Measurements from ENCODE around the gene TRAF7. TPM values are rescaled to one million over a fixed set of nuclear protein-coding genes. Genes with fewer than 3 reads are reported as not detected.

Gene TRAF7
- total and polyA plus RNA-seq, 7 donors = 15.6 to 47.5 (median 38.6) TPM

- intact Hi-C loops (cut with DNase I) = loop anchor here in 1 of 2 donors (5.0 kb wide), 1 partner anchor 129 kb away; no protein-coding TSS in a partner anchor
- ATAC-seq (no peak), DNase-seq (no peak)
- H3K9me3 ChIP-seq = no peaks in the 10 kb centered on the region
- H3K27me3 ChIP-seq (ENCODE audit: insufficient read depth in 3 of 3, low read length in 2 of 3) = no peaks in the 10 kb centered on the region
- peaks cover 0 to 30% of the 10 kb centered on the region in 2 donors for H3K36me3 ChIP-seq (ENCODE audit: insufficient read depth in 1 of 2, low read depth in 1 of 2)
- H3K4me3 ChIP-seq = peak overlapping the region; percentile 80
- H3K27ac ChIP-seq = peak overlapping the region; percentile 90
- H3K4me1 ChIP-seq = peaks cover 57% of the 10 kb centered on the region
- TF ChIP-seq, protein P1, sequence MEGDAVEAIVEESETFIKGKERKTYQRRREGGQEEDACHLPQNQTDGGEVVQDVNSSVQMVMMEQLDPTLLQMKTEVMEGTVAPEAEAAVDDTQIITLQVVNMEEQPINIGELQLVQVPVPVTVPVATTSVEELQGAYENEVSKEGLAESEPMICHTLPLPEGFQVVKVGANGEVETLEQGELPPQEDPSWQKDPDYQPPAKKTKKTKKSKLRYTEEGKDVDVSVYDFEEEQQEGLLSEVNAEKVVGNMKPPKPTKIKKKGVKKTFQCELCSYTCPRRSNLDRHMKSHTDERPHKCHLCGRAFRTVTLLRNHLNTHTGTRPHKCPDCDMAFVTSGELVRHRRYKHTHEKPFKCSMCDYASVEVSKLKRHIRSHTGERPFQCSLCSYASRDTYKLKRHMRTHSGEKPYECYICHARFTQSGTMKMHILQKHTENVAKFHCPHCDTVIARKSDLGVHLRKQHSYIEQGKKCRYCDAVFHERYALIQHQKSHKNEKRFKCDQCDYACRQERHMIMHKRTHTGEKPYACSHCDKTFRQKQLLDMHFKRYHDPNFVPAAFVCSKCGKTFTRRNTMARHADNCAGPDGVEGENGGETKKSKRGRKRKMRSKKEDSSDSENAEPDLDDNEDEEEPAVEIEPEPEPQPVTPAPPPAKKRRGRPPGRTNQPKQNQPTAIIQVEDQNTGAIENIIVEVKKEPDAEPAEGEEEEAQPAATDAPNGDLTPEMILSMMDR (IDR thresholded peaks at IDR 0.05) = no peak
- WGBS, 3 donors = 74 to 81% (median 78%) methylated on average over 9 to 13 of the region's 13 CpGs
Observed at GRCh38 chr16:2151188-2152091, 4.1 kb upstream of the TRAF7 start.

DNA sequence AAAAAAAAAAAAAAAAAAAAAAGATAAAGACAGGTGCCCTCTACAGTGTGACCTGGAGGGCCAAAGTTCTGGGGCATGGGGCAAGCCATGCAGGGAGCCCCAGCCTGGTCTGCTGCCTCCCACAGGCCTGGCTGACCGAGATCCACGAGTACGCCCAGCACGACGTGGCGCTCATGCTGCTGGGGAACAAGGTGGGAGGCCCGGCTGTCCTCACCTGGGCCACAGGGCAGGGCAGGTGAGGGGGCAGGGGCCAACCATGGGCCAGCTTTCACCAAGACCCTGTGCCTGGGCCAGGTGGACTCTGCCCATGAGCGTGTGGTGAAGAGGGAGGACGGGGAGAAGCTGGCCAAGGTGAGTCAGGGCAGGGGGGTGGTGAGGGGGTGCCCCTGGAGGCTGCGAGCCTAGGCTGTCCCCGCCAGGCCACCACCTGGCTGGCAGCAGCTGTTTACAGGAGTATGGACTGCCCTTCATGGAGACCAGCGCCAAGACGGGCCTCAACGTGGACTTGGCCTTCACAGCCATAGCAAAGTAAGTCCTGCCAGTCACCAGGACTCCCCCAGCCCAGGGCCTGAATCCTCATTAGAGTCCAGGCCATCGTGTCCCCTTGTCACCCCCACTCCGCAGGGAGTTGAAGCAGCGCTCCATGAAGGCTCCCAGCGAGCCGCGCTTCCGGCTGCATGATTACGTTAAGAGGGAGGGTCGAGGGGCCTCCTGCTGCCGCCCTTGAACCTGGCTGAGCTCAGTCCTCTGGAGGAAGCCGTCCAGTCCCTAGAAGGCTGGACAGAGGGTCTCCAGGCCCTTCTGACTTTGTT is 2.7 kb upstream of the TRAF7 start:
- Histone ChIP-seq H3K27me3 (ENCODE audit: insufficient read depth in 3 of 3, low read length in 2 of 3) (no peaks in the 10 kb centered on the region), H3K4me3 (peak overlapping the region; percentile 80), H3K27ac (peak overlapping the region; percentile 90), H3K36me3 (ENCODE audit: insufficient read depth in 1 of 2, low read depth in 1 of 2) (peaks cover 0 to 30% of the 10 kb centered on the region in 2 donors), H3K9me3 (no peaks in the 10 kb centered on the region), H3K4me1 (peaks cover 63% of the 10 kb centered on the region)
- TF ChIP-seq, protein P1 (IDR thresholded peaks at IDR 0.05) = no peak
- intact Hi-C loops (cut with DNase I) = loop anchor here in 1 of 2 donors (5.0 kb wide), 1 partner anchor 131 kb away; no protein-coding TSS in a partner anchor
- 25 to 33% (median 25%) methylated on average over 25 of the region's 25 CpGs for WGBS, 3 donors
- peak in 1 of 4 donors; percentile 6 for ATAC-seq
- no peak for DNase-seq

DNA sequence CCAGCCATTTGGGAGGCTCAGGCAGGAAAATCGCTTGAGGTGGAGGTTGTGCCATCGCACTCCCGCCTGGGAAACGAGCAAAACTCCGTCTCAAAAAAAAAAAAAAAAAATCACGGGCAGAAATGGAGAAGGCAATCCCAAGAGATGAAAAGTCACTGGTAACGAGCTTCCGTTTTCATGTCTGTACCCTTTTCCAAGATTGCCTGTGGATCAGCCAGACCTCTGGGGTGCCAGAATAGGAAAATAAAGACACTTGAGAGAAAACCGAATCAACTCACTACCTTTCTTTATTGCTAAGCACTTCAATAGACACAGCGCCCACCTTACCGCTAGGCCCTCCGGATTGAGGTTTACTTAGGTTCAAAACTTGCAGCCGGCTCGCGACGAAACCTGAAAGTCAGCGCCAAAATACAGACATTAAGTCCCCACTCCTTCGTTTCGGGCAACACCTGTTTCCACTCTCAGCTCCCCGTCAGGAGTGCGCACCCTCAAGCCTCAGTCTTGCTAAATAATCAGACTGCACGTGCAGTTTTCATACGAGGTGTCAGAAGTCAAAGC is 970 bp upstream of the TRAF7 start:
- TF ChIP-seq, protein P1 (IDR thresholded peaks at IDR 0.05) = no peak
- ATAC-seq (peak in 1 of 4 donors; percentile 0), DNase-seq (no peak)
- WGBS, 3 donors = 3 to 5% (median 4%) methylated on average over 23 of the region's 23 CpGs
- Histone ChIP-seq H3K27me3 (ENCODE audit: insufficient read depth in 3 of 3, low read length in 2 of 3) (no peaks in the 10 kb centered on the region), H3K9me3 (no peaks in the 10 kb centered on the region), H3K36me3 (ENCODE audit: insufficient read depth in 1 of 2, low read depth in 1 of 2) (peaks cover 0 to 30% of the 10 kb centered on the region in 2 donors), H3K4me1 (peaks cover 68% of the 10 kb centered on the region), H3K27ac (peak overlapping the region; percentile 90), H3K4me3 (peak overlapping the region; percentile 80)
- intact Hi-C loops (cut with DNase I) = loop anchor here (5.0 kb wide), 4 partner anchors 53 to 333 kb away; partner anchors contain the start of genes ECI1 (in 1 of the 2) and MLST8 (in 1 of the 2)

- H3K27me3 ChIP-seq (ENCODE audit: insufficient read depth in 3 of 3, low read length in 2 of 3) = no peaks in the 10 kb centered on the region
- H3K4me1 ChIP-seq = peaks cover 62% of the 10 kb centered on the region
- peak overlapping the region; percentile 90 for H3K27ac ChIP-seq
- TF ChIP-seq, protein P1 (IDR thresholded peaks at IDR 0.05) = no peak
- H3K36me3 ChIP-seq (ENCODE audit: insufficient read depth in 1 of 2, low read depth in 1 of 2) = peaks cover 0 to 28% of the 10 kb centered on the region in 2 donors
- ATAC-seq = no peak
- intact Hi-C loops (cut with DNase I) = loop anchor here in 1 of 2 donors (5.0 kb wide), 3 partner anchors 51 to 331 kb away; partner anchors contain the start of genes ECI1 and MLST8
- WGBS, 3 donors = 6 to 10% (median 8%) methylated on average over 31 to 47 of the region's 47 CpGs
- no peaks in the 10 kb centered on the region for H3K9me3 ChIP-seq
- no peak for DNase-seq
- H3K4me3 ChIP-seq = peak overlapping the region; percentile 80
Observed at GRCh38 chr16:2155977-2156848, 631 bp downstream of the TRAF7 start.
